GM23338 (cell line): Measurements from ENCODE around the gene ECSCR. TPM values are rescaled to one million over a fixed set of nuclear protein-coding genes. Genes with fewer than 3 reads are reported as not detected.

Experiments used
- ATAC-seq: fragments of 200-7000 bp; cut with Tn5 transposase; 3 replicates; pipeline ENCODE4 v1.9.1; 2020
- DNase-seq: peaks from one replicate; pipeline ENCODE4 v3.0.0-alpha.2; 2015; ENCODE audit warnings: low spot score
- H2AFZ ChIP-seq: fragments of 200-600 bp; sonication (generic); 2 replicates; pipeline ENCODE4 v1.8.0; 2016; ENCODE audit warnings: antibody characterized with exemption, mild to moderate bottlenecking, moderate library complexity
- H3F3A ChIP-seq: fragments of 200-600 bp; sonication (generic); replicated peaks from 2 replicates; pipeline ENCODE4 v1.8.0; 2017; ENCODE audit warnings: antibody characterized with exemption, mixed run types, low read depth
- H3K27ac ChIP-seq: fragments of 200-600 bp; sonication (generic); 2 replicates; pipeline ENCODE4 v1.6.1; 2016; ENCODE audit warnings: low read depth
- H3K27me3 ChIP-seq: fragments of 200-600 bp; sonication (generic); 2 replicates; pipeline ENCODE4 v1.8.0; 2016; ENCODE audit warnings: mild to moderate bottlenecking, mixed run types, moderate library complexity; ENCODE audit not compliant: insufficient read depth
- H3K36me3 ChIP-seq: fragments of 200-600 bp; sonication (generic); 2 replicates; pipeline ENCODE4 v1.8.0; 2016; ENCODE audit warnings: mild to moderate bottlenecking; ENCODE audit not compliant: insufficient read depth
- H3K4me1 ChIP-seq: fragments of 200-600 bp; sonication (generic); 2 replicates; pipeline ENCODE4 v1.8.0; 2016; ENCODE audit warnings: mild to moderate bottlenecking, moderate library complexity; ENCODE audit not compliant: insufficient read depth
- H3K4me2 ChIP-seq: fragments of 200-600 bp; sonication (generic); 2 replicates; pipeline ENCODE4 v1.7.1; 2017; ENCODE audit warnings: mixed run types
- H3K4me3 ChIP-seq: fragments of 200-600 bp; sonication (generic); 2 replicates; pipeline ENCODE4 v1.6.1; 2016; ENCODE audit warnings: mixed run types
- H3K79me2 ChIP-seq: fragments of 200-600 bp; sonication (generic); replicated peaks from 2 replicates; pipeline ENCODE4 v1.8.0; 2017; ENCODE audit warnings: mild to moderate bottlenecking; ENCODE audit not compliant: insufficient read depth
- H3K9me2 ChIP-seq: fragments of 200-600 bp; sonication (generic); 2 replicates; pipeline ENCODE4 v1.8.0; 2017; ENCODE audit not compliant: insufficient read depth
- H4K20me1 ChIP-seq: fragments of 200-600 bp; sonication (generic); replicated peaks from 2 replicates; pipeline ENCODE4 v1.8.0; 2017; ENCODE audit warnings: mild to moderate bottlenecking; ENCODE audit not compliant: insufficient read depth
- H3K27ac Mint-ChIP-seq: 2 replicates; pipeline ENCODE4 v1.8.0; 2020; ENCODE audit warnings: inconsistent platforms, mild to moderate bottlenecking, moderate library complexity, mixed read lengths
- H3K27me3 Mint-ChIP-seq: 3 replicates; pipeline ENCODE4 v1.8.0; 2022; ENCODE audit warnings: low read depth, mild to moderate bottlenecking, moderate library complexity, mixed read lengths, inconsistent platforms; ENCODE audit not compliant: insufficient read depth, poor library complexity
- H3K36me3 Mint-ChIP-seq: 3 replicates; pipeline ENCODE4 v1.8.0; 2021; ENCODE audit warnings: low read depth, mild to moderate bottlenecking, inconsistent platforms, moderate library complexity, mixed read lengths
- H3K4me1 Mint-ChIP-seq: 3 replicates; pipeline ENCODE4 v1.8.0; 2020; ENCODE audit warnings: mild to moderate bottlenecking, inconsistent platforms, mixed read lengths
- H3K4me3 Mint-ChIP-seq: 3 replicates; pipeline ENCODE4 v1.8.0; 2021; ENCODE audit warnings: moderate library complexity, mild to moderate bottlenecking, inconsistent platforms, mixed read lengths
- H3K9me3 Mint-ChIP-seq: 3 replicates; pipeline ENCODE4 v1.8.0; 2020; ENCODE audit warnings: moderate library complexity, mild to moderate bottlenecking, inconsistent platforms, mixed read lengths
- CREB1 ChIP-seq: fragments of 250-450 bp; sonication (Bioruptor Pico); IDR thresholded peaks from 2 replicates; pipeline ENCODE4 v1.5.0; 2020; ENCODE audit warnings: low read depth, mild to moderate bottlenecking, moderate library complexity
- EZH2 ChIP-seq: fragments of 200-600 bp; sonication (generic); IDR thresholded peaks from one replicate; pipeline ENCODE4 v1.8.0; 2017; ENCODE audit warnings: antibody characterized with exemption, mild to moderate bottlenecking, low read depth; ENCODE audit not compliant: unreplicated experiment
- EZH2phosphoT487 ChIP-seq: fragments of 200-600 bp; sonication (generic); IDR thresholded peaks from one replicate; pipeline ENCODE4 v1.8.1; 2018; ENCODE audit warnings: antibody characterized with exemption; ENCODE audit not compliant: unreplicated experiment
- POLR2AphosphoS5 ChIP-seq: IDR thresholded peaks from 2 replicates; pipeline ENCODE4 v1.6.1; 2016; ENCODE audit warnings: antibody characterized with exemption, low read depth
- ZNF114 ChIP-seq: fragments of 250-450 bp; sonication (Bioruptor Pico); IDR thresholded peaks from 2 replicates; pipeline ENCODE4 v1.5.0; 2020; ENCODE audit warnings: mild to moderate bottlenecking, moderate library complexity
- ZNF331 ChIP-seq: fragments of 250-450 bp; sonication (Bioruptor Pico); IDR thresholded peaks from 2 replicates; pipeline ENCODE4 v1.5.0; 2020; ENCODE audit warnings: low read depth, mild to moderate bottlenecking, moderate library complexity
- polyA plus RNA-seq: library from polyadenylated mRNA; unstranded; fragments of >200 nt; fragmentation: Nextera tagmentation; extraction: Ambion mirVana; gene quantifications from 2 replicates; pipeline ENCODE4 v1.2.1, GENCODE V29; 2016
- total RNA-seq: library from RNA; depleted of rRNA; stranded (reverse); fragments of >200 nt; shearing (Covaris generic); gene quantifications from 2 replicates; pipeline ENCODE4 v1.2.3, GENCODE V29; 2014
- TF ChIP-seq, protein P1 (sequence below), 2 experiments: fragments of 200-600 bp in 1 of 2; sonication (generic) in 1 of 2; conservative IDR thresholded peaks; 2 replicates each; pipeline versions ENCODE4 v1.5.1 to v1.6.1; 2016 to 2017; ENCODE audit warnings: antibody characterized with exemption in 2 of 2, low read depth in 2 of 2, mild to moderate bottlenecking in 2 of 2, moderate library complexity in 1 of 2
- TF ChIP-seq, protein P2 (sequence below): fragments of 250-450 bp; sonication (Bioruptor Pico); IDR thresholded peaks from 2 replicates; pipeline ENCODE4 v1.5.0; 2020; ENCODE audit warnings: mild to moderate bottlenecking, moderate library complexity
- TF ChIP-seq, protein P3 (sequence below): IDR thresholded peaks from one replicate; pipeline ENCODE4 v1.6.1; 2018; ENCODE audit warnings: antibody characterized with exemption; ENCODE audit not compliant: unreplicated experiment
- TF ChIP-seq, protein P4 (sequence below): IDR thresholded peaks from 2 replicates; pipeline ENCODE4 v1.6.1; 2016; ENCODE audit warnings: antibody characterized with exemption

ECSCR gene
- total and polyA plus RNA-seq, 2 experiments from 2014 or later = 2.2 to 2.6 TPM

DNA sequence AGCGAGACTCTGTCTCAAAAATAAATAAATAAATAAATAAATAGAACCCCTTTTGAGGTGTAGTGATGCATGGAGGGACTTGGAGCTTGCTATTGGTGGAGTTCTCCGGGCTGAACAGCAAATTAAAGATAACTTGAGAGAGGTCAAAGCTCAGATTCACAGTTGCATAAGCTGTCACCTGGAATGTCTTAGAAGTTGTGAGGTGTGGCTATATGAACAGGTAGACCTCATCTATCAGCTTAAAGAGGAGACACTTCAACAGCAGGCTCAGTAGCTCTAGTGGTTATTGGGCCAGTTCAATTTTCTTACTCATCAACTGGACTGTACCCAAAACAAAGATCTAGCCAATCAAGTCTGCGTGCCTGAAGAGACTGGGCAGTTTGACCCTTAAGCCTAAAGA lies 31.7 kb upstream of the ECSCR start:
- Histone ChIP-seq H3K4me1 (no peaks in the 10 kb centered on the region), H3K79me2 (no peaks in the 10 kb centered on the region), H2AFZ (no peak overlapping the region), H3K4me2 (no peak overlapping the region), H4K20me1 (no peaks in the 10 kb centered on the region), H3K9me2 (no peaks in the 10 kb centered on the region), H3F3A (no peaks in the 10 kb centered on the region), H3K27me3 (no peaks in the 10 kb centered on the region), H3K36me3 (no peaks in the 10 kb centered on the region), H3K27ac (no peak overlapping the region), H3K4me3 (no peak overlapping the region)
- ATAC-seq (no peak), DNase-seq (no peak)
- peaks cover 8% of the 10 kb centered on the region for H3K27me3 Mint-ChIP-seq
- TF ChIP-seq EZH2phosphoT487 (no peak), ZNF331 (CRISPR knock-in tag) (no peak), CREB1 (no peak), EZH2 (no peak), POLR2AphosphoS5 (no peak), ZNF114 (CRISPR knock-in tag) (no peak)
- TF ChIP-seq, protein P1, sequence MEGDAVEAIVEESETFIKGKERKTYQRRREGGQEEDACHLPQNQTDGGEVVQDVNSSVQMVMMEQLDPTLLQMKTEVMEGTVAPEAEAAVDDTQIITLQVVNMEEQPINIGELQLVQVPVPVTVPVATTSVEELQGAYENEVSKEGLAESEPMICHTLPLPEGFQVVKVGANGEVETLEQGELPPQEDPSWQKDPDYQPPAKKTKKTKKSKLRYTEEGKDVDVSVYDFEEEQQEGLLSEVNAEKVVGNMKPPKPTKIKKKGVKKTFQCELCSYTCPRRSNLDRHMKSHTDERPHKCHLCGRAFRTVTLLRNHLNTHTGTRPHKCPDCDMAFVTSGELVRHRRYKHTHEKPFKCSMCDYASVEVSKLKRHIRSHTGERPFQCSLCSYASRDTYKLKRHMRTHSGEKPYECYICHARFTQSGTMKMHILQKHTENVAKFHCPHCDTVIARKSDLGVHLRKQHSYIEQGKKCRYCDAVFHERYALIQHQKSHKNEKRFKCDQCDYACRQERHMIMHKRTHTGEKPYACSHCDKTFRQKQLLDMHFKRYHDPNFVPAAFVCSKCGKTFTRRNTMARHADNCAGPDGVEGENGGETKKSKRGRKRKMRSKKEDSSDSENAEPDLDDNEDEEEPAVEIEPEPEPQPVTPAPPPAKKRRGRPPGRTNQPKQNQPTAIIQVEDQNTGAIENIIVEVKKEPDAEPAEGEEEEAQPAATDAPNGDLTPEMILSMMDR (conservative IDR thresholded peaks at IDR 0.05; ENCODE audit: low read depth in 2 of 2) = no peak
- TF ChIP-seq, protein P2, sequence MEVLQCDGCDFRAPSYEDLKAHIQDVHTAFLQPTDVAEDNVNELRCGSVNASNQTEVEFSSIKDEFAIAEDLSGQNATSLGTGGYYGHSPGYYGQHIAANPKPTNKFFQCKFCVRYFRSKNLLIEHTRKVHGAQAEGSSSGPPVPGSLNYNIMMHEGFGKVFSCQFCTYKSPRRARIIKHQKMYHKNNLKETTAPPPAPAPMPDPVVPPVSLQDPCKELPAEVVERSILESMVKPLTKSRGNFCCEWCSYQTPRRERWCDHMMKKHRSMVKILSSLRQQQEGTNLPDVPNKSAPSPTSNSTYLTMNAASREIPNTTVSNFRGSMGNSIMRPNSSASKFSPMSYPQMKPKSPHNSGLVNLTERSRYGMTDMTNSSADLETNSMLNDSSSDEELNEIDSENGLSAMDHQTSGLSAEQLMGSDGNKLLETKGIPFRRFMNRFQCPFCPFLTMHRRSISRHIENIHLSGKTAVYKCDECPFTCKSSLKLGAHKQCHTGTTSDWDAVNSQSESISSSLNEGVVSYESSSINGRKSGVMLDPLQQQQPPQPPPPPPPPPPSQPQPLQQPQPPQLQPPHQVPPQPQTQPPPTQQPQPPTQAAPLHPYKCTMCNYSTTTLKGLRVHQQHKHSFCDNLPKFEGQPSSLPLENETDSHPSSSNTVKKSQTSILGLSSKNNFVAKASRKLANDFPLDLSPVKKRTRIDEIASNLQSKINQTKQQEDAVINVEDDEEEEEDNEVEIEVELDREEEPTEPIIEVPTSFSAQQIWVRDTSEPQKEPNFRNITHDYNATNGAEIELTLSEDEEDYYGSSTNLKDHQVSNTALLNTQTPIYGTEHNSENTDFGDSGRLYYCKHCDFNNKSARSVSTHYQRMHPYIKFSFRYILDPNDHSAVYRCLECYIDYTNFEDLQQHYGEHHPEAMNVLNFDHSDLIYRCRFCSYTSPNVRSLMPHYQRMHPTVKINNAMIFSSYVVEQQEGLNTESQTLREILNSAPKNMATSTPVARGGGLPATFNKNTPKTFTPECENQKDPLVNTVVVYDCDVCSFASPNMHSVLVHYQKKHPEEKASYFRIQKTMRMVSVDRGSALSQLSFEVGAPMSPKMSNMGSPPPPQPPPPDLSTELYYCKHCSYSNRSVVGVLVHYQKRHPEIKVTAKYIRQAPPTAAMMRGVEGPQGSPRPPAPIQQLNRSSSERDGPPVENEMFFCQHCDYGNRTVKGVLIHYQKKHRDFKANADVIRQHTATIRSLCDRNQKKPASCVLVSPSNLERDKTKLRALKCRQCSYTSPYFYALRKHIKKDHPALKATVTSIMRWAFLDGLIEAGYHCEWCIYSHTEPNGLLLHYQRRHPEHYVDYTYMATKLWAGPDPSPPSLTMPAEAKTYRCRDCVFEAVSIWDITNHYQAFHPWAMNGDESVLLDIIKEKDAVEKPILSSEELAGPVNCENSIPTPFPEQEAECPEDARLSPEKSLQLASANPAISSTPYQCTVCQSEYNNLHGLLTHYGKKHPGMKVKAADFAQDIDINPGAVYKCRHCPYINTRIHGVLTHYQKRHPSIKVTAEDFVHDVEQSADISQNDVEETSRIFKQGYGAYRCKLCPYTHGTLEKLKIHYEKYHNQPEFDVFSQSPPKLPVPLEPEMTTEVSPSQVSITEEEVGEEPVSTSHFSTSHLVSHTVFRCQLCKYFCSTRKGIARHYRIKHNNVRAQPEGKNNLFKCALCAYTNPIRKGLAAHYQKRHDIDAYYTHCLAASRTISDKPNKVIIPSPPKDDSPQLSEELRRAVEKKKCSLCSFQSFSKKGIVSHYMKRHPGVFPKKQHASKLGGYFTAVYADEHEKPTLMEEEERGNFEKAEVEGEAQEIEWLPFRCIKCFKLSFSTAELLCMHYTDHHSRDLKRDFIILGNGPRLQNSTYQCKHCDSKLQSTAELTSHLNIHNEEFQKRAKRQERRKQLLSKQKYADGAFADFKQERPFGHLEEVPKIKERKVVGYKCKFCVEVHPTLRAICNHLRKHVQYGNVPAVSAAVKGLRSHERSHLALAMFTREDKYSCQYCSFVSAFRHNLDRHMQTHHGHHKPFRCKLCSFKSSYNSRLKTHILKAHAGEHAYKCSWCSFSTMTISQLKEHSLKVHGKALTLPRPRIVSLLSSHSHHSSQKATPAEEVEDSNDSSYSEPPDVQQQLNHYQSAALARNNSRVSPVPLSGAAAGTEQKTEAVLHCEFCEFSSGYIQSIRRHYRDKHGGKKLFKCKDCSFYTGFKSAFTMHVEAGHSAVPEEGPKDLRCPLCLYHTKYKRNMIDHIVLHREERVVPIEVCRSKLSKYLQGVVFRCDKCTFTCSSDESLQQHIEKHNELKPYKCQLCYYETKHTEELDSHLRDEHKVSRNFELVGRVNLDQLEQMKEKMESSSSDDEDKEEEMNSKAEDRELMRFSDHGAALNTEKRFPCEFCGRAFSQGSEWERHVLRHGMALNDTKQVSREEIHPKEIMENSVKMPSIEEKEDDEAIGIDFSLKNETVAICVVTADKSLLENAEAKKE = no peak
- TF ChIP-seq, protein P3, sequence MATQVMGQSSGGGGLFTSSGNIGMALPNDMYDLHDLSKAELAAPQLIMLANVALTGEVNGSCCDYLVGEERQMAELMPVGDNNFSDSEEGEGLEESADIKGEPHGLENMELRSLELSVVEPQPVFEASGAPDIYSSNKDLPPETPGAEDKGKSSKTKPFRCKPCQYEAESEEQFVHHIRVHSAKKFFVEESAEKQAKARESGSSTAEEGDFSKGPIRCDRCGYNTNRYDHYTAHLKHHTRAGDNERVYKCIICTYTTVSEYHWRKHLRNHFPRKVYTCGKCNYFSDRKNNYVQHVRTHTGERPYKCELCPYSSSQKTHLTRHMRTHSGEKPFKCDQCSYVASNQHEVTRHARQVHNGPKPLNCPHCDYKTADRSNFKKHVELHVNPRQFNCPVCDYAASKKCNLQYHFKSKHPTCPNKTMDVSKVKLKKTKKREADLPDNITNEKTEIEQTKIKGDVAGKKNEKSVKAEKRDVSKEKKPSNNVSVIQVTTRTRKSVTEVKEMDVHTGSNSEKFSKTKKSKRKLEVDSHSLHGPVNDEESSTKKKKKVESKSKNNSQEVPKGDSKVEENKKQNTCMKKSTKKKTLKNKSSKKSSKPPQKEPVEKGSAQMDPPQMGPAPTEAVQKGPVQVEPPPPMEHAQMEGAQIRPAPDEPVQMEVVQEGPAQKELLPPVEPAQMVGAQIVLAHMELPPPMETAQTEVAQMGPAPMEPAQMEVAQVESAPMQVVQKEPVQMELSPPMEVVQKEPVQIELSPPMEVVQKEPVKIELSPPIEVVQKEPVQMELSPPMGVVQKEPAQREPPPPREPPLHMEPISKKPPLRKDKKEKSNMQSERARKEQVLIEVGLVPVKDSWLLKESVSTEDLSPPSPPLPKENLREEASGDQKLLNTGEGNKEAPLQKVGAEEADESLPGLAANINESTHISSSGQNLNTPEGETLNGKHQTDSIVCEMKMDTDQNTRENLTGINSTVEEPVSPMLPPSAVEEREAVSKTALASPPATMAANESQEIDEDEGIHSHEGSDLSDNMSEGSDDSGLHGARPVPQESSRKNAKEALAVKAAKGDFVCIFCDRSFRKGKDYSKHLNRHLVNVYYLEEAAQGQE = no peak
- TF ChIP-seq, protein P4, sequence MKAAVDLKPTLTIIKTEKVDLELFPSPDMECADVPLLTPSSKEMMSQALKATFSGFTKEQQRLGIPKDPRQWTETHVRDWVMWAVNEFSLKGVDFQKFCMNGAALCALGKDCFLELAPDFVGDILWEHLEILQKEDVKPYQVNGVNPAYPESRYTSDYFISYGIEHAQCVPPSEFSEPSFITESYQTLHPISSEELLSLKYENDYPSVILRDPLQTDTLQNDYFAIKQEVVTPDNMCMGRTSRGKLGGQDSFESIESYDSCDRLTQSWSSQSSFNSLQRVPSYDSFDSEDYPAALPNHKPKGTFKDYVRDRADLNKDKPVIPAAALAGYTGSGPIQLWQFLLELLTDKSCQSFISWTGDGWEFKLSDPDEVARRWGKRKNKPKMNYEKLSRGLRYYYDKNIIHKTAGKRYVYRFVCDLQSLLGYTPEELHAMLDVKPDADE = no peak
- no peaks in the 10 kb centered on the region for H3K9me3 Mint-ChIP-seq
- H3K36me3 Mint-ChIP-seq = no peaks in the 10 kb centered on the region
- H3K4me3 Mint-ChIP-seq = no peak overlapping the region
- no peak overlapping the region for H3K27ac Mint-ChIP-seq
- H3K4me1 Mint-ChIP-seq = no peaks in the 10 kb centered on the region
